GM19193 (cell line): ENCODE measurements around the gene SCIMP.

Experiments
- POLR2A ChIP-seq: IDR thresholded peaks from 4 replicates; pipeline ENCODE4 v1.6.1; 2011; ENCODE audit not compliant: insufficient read depth, insufficient read length; ENCODE audit errors: extremely low read depth

Gene SCIMP

GRCh38 chr17:5164436-5164835 lies 70.2 kb downstream of the SCIMP start:
- TF ChIP-seq POLR2A = no peak
